NCI-H774 (cell line): ENCODE results near the gene ZCCHC8.
"Not testable (repeated sequence)": the region's sequence is repeated elsewhere in the genome, so short reads cannot be mapped to it uniquely, and the experiment has no call there.

Experiments
- DNase-seq: peaks from one replicate; lab custom pipeline; 2025; lab: John Stamatoyannopoulos, UW

ZCCHC8 gene

DNA sequence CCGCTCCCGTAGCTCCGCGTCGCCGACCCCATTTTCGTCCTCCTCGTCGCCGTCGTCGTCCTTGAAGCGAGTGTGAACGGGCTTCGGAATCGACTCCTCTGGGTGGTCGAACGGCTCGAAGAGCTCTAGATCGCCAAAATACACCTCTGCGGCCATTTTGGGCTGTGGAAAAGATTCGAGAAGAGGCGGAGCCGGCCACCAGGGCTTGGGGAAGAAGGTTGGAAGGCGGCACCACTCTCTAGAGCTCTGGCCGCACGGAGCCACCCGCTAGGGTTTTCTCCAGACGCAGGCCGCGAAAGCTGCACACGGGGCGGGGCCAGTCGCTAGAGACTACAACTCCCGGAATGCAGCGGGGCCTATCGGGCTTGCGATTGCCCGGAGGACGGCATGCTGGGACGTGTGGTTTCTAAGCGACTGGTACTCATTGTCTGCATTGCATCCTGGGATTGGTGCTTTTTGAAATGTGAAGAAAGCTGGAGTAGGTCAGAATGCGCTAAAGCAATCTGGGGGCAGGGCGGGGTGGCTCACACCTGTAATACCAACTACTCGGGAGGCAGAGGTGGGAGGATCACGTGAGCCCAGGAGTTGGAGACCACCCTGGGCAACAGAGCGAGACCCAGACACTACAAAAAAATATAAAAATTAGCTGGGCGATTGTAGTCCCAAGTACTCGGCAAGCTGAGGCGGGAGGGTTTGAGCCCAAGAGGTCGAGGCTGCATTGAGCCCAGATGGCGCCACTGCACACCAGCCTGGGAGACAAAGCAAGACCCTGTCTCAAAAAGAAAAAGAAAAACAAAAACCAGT lies at the start of gene ZCCHC8:
Gene ZCCHC8 (minus strand): TSS at position 248 of the 804 bp plus-strand sequence. CDS start 92 bp downstream, at position 156.
- peak; percentile 99 for DNase-seq

DNA sequence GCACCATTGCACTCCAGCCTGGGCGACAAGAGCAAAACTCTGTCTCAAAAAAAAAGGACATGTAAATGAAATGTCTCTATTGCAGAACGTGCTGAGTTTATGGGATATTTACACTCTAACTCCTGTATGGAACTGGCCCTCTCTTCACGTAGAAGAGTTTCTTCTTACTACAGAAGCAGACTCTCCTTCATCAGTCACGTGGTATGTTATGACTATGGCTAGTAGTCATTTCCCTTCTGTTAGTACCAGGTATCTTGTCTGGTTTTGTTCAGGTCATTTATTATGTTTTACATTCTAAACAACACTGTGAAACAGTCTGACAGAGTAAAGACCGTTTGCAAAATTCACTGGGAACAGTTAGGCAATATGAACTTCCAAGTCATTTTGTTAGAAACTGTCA lies 46.6 kb upstream of the ZCCHC8 start:
- no peak for DNase-seq

DNA sequence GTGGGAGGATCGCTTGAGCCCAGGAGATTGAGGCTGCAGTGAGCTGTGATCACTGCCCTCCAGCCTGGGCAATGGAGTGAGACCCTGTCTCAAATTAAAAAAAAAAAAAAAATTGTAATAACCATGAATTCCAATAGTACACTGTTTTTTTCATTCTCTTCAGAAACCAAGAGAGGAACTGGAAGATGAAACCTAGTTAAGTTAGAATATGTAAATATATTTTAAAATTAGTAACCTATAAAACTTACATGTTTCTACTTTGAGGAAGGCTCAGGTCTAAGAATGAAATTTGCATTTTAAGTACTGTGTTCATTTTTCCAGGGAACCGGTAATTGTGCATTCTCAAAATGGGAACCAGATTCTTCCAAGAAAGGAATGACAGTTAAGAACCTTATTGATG lies 45.1 kb upstream of the ZCCHC8 start:
- no peak for DNase-seq

DNA sequence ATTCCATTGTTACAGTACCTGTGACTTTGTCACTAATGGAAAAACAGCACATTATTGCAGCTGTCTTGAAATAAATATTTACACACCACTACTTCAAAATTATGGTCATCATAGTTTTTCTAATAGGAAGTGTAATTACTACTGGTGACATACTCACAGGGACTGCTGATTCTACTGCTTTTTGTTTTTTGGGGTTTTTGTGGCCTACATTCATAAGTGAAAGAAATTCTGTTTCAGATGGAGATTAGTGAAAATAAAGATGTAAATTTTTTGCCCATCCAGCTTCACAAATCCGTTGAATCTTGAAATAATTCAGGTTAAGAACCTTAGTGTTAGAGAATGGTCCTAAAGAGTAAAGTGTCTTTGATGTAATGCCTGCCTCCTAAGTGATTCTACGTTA lies 43.8 kb upstream of the ZCCHC8 start:
- DNase-seq: no peak

DNA sequence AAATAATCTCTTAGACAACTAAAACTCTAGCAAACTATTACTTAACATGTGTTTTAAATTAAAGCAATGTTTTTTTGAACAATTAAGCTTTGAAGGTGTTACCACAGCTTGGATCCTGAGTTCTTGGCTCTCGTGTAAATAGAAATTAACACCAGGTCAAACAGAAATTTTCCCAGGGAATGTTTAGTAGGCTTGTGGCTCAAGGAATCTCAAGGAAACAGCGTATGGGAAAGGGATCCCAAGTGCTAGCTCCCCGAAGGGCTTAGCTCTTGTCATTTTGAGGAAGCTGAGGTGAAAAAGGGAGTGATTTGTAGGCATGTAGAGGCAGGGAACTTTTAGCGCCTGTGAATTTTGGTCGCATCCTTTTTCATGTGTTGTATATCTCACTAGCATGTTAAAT lies 37.8 kb upstream of the ZCCHC8 start:
- no peak for DNase-seq

DNA sequence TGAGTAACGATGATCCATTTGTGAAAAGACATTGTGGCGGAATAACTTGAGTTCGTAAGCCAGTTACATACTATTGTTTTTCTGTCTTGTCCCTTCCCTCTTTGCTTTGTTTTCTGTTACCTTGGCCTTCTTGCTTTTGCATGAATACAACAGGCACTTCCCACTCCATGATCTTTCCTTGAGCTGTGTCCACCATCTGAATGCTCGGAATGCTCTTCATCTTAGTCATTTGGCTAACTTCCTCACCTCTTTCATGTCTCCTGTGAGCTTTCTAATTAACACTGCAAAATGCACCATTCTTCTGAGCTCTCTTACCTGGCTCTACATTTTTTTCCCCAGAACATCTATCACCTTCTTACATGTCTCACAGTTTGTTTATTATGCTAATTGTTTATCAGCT lies 36.3 kb upstream of the ZCCHC8 start:
- no peak for DNase-seq

DNA sequence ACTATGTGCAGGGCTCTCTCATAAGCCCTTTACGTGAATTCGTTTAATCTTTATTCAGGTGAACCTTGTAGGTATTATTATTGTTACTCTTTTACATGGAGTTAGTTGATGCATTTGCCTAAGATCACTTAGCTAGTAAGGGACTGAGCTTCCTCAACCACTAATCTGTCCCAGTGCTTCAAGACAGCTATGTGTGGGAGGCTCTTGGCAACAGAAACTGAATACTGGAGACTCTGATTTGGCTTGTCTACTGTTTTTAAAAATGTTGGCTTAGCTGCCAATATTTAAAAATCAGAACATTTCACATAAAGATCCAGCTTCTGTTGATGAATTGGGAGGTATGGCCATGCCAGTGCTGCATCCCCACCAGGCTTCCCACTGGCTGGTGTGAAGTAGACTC lies 33.1 kb upstream of the ZCCHC8 start:
- DNase-seq: no peak

DNA sequence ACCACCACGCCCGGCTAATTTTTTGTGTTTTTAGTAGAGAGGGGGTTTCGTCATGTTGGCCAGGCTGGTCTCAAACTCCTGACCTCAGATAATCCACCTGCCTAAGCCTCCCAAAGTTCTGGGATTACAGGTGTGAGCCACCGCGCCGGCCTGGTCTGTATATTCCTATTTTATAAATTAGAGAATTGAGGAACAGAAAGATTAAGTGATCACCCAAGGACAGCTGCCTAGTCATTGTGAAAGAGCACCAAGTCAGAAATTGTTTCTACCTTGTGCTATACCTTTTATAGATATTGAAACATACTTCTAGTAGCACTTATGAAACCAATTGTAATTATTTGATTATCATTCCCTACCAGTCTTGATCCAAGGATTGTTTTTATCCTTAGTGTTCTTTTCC lies 28.3 kb upstream of the ZCCHC8 start:
- no peak for DNase-seq

DNA sequence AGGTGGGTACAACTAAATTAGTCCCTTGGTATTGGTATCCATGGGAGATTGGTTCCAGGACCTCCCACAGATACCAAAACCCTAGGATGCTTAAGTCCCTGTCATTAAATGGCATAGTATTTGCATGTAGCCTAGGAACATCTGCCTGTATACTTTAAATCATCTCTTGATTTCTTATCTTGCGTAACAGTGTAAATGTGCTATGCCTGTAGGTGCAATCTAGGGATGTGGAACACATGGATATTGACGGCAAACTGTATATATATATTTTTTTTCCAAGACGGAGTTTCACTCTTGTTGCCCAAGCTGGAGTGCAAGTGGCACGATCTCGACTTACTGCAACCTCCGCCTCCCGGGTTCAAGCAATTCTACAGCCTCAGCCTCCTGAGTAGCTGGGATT lies 27.9 kb upstream of the ZCCHC8 start:
- no peak for DNase-seq

DNA sequence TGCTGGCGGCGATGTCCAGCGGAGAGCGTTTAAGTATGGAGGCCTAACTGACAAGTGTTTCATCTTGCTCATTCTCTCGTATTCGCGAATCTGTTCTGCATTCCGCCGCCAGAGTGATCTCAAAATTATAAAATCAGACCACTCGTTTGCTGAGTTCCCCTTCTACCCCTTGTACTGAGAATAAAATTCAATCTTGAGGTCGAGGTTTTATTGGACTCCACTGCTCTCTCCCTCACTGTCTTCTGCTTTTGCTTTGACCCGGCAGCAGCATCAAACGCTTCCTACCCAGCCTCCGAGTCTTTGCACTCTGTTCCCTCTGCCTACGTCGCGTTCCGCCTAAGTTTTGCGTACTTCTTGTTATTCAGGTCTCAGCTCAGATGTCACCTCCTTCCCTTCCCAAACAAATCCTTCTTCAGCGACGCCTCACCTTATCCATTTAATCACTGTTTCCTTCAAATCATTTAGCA lies 26.8 kb upstream of the ZCCHC8 start:
- DNase-seq: peak; percentile 62

DNA sequence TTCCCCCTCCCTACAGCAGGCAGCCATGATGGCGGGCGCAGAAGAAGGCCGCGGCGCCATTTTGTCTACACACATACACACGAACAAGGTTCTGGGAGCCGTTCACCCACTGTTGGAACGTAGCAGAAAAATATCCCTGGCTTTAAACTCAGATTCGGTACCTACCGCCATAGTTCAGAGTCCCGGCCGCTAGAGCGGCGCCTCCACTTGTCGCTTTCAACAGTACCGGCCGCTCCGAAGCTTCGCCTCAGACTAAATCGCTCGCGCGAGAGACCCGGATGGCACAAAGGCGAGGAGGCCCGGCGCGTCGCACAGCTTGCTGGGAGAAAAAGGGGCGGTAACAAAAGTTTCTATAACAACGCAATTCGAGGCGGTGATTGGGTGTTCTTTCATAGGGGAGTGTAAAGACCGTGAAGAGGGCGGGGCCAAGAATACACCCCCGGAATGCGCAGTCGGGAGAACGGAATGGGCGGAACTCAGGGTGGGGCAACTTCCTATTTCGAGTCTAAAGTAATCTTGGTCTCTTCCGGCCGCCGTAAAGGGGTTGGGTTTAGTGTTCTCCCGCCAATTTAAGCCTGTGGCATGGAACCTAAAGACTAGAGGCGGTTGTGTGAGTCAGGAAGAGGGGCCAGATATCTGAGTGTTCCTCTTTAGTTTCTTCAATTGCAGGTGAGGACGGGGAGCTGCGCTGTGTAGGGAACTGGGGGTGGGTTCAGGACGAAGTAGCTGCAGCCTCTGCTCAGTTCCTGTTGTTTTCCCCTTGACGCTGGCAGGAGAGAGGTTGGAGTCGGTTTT lies 26.1 kb upstream of the ZCCHC8 start, which contains the start of the genes KNTC1 and RSRC2:
Gene KNTC1 (plus strand): TSS at position 567 of the 795 bp plus-strand sequence. CDS start 2,815 bp downstream, outside the sequence.
Gene RSRC2 (minus strand): TSS at position 254 of the 795 bp plus-strand sequence. CDS start 83 bp downstream, at position 171.
- peak; percentile 100 for DNase-seq

DNA sequence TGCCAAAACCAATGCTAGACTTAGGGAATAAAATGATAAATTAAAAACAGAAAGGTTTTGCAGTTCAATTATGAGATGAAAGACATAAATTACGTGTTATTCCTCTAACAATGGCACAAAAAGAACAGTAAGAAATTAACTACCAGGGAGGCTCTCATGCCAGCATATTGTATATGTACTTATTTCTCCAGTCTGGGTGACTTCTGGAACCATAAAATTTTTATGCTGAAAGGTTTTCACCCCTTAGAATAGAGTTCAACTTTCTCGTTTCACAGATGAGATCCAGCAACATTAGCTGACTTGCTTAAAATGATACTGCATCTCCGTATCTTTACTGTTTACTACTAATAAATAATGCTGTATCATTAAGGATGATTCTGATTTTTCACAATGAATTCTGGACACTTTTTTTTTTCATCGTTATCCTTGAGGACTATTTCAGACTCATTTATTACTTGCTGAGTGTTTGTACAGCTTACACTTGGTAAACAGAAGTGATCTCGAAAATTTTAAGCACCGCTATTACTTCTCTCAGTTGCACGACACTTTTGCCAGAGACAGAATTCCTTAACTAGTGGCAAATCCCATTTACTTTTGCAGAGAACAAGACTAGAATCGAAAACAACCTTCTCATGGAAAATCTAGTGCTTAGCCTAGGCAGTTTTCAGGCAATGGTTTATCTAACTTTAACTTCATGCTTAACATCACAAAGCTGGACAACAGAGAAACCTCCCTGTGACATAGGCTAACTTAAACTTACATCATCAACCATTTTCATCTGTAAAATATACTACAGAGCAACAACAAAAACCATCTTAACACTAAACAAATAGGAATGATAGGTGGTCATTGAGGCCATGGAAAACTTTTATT lies 23.4 kb upstream of the ZCCHC8 start:
- no peak for DNase-seq

DNA sequence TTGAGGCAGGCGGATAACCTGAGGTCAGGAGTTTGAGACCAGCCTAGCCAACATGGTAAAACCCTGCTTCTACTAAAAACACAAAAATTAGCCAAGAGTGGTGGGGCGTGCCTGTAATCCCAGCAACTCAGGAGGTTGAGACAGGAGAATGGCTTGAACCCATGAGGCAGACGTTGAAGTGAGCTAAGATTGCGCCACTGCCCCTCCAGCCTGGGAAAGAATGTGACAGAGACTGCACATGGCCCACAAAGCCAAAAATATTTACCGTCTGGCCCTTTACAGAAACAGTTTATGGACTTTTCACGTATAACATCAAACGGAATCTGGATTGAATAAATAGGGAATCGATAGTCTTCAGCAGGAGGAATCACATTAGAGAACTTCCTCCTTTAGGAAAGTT lies 22.5 kb upstream of the ZCCHC8 start:
- no peak for DNase-seq

DNA sequence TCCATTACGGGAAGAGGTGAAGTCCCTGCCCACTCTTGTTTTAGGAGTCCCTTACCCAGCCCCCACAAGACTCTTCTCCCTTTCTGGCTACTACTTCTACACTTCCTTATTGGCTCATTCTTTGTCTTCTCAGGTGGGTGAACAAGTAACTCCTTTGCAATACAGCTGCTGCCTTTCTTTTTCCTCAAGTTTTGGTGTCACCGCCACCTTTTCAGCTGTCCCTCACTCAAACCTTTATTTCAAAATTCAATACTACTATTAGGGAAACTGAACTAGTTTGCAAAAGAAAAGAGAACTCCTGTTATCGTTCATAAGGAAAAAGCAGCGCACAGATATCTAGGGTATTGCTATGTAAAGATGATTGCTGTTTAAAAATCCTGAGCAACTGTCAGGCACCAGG lies 19.9 kb upstream of the ZCCHC8 start:
- DNase-seq: no peak

DNA sequence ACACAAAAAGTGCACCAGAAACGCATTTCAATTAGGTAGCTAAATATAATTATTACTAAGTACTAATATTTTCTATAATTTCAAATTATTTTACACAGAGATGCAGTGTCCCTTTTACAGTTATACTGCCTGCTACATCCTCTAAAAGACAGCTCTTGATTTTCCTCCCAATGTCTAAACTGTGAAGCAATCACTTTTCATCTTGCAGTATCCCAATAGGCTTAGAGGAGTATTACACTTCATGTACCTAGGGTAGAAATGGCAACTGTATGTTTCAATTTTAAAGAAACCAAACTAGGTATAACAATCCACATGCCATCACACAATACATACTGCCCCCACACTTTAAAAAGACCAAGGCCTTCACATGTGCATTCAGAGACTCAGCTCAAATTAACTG lies 18.7 kb upstream of the ZCCHC8 start:
- DNase-seq: no peak

DNA sequence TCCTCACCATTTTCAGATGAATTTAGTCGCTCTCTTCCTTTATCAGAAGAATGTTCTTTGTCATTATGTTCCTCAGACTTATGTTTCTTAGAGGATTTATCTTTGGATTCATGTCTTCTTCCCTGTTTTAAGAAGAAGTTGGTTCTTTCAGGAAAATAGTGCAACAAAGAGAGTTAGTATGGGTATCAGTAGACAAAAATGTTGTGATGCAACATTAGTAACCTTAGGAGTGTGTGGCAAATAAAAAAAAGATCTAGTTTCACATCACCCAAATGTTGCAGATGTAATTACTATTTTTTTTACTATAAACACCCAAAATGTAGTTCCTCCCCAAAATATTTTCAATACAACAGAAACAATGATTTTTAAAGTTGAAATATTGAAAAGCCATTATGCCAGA lies 18.2 kb upstream of the ZCCHC8 start:
- no peak for DNase-seq

DNA sequence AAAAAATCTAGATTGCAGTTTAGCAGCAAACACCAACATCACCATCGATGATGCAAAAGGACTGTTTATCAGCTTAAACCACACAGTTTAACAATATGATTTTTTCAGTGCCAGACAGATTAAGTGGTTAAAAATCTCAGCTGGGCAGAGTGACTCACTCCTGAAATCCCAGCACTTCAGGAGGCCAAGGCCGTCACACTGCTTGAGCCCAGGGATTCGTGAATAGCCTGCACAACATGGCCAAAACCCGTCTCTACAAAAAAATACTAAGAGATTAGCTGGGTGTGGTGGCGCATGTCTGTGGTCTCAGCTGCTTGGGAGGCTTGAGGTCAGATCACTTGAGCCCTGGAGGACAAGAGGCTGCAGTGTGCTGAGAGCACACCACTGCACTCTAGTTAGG lies 17.1 kb upstream of the ZCCHC8 start:
- DNase-seq: no peak

DNA sequence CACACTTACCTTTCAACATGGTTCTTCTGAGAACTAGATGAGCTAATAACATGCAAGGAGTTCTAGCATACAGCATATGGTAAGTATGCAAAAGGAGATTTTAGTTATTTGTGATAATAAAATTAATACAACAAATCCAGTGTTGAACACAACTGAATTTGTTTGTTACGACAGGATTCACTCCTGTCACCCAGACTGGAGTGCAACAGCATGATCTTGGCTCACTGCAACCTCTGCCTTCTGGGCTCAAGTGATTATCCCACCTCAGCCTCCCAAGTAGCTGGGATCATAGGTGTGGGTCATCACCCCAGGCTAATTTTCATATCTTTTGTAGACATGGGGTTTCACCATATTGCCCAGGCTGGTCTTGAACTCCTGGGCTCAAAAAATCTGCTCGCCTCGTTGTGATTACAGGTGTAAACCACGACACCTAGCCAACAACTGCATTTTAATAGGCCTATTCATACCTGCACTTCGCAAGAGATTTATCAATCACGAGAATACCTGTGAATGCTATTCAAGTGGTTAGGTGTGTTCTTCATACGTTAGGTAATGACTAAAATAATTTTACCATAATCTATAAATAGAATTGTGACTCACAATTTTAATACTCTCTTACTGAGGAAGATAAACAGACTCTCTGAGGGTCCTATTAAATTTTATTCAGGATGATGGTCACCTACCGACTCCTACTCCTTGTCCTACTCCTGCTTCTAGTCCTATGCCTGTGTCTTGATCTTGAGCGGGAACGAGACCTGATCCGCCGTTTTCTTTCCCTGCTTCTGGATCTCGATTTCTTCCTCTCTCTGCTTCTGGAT lies 16.0 kb upstream of the ZCCHC8 start:
- no peak for DNase-seq

DNA sequence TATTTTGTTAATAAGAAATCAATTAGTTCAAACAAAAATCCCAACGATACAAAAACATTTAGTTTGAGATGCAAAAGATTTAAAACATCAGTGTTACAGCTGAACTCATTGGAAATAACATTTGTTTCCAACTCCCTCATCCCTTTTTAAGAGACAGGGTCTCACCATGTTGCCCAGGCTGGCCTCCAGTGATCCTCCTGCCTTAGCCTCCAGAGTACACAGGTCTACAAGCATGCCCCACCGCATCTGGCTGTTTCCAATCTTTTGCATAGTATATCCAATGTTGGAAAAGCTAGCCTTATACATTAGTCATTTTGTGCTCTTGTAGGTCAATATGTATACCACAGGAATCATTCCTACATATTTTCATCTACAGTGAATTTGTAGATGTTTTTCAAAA lies 14.5 kb upstream of the ZCCHC8 start:
- no peak for DNase-seq

DNA sequence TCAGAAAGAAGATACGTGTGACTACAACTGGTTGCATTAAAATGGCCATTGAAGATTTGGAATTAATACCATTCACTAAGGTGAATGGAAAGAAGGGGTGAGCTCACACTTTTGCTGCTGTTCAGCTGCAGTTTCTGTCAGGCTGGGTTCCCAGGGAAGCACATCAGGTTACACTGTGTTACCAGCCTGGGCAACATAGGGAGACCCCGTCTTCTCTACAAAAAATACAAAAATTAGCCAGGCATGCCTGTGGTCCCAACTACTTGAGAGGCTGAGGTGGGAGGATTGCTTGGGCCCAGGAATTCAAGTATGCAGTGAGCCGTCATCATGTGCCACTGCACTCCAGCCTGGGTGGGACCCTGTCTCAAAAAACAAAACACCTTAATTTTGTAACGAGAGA lies 12.9 kb upstream of the ZCCHC8 start:
- DNase-seq: no peak

DNA sequence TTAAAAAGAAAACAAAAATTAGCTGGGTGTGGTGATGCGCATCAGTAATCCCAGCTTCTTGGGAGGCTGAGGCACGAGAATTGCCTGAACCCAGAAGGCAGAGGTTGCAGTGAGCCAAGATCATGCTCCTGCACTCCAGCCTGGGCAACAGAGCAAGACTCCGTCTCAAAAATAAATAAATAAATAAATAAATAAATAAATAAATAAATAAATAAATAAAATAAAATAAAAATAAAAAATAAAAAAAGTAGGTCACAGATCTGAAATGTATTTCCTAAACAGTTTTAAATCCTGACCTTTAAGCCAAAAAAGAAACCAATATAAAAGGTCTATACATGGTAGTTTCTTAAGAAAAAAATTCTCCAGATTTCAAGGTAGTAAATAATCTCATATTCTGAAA lies 12.3 kb upstream of the ZCCHC8 start:
- DNase-seq: not testable (repeated sequence)
